T-helper 17 cell (primary cell): ENCODE results near the gene AARS2. TPM values are rescaled to one million over a fixed set of nuclear protein-coding genes. Genes with fewer than 3 reads are reported as not detected.

Experiments used
- ATAC-seq: fragments of 150-1000 bp; cut with Tn5 transposase; 2 replicates; pipeline ENCODE4 v1.10.0; 2021; ENCODE audit warnings: mild to moderate bottlenecking, moderate library complexity
- DNase-seq, 3 donors: peaks; one replicate each; pipeline versions ENCODE4 v3.0.0 to v3.0.0-alpha.2; 2020 to 2021
- H3K9me3 ChIP-seq: one replicate; pipeline ENCODE4 v1.7.0; 2013; ENCODE audit warnings: low read length, mild to moderate bottlenecking; ENCODE audit not compliant: control insufficient read depth, poor library complexity, severe bottlenecking
- H3K27ac Mint-ChIP-seq: one replicate; pipeline ENCODE4 v1.8.0; 2022; ENCODE audit warnings: mild to moderate bottlenecking, moderate library complexity, mixed read lengths
- H3K27me3 Mint-ChIP-seq: one replicate; pipeline ENCODE4 v1.8.0; 2022; ENCODE audit warnings: mixed read lengths
- H3K36me3 Mint-ChIP-seq: one replicate; pipeline ENCODE4 v1.8.0; 2022; ENCODE audit warnings: low read depth, mixed read lengths
- H3K4me1 Mint-ChIP-seq: one replicate; pipeline ENCODE4 v1.8.0; 2022; ENCODE audit warnings: mild to moderate bottlenecking, mixed read lengths
- H3K4me3 Mint-ChIP-seq: one replicate; pipeline ENCODE4 v1.8.0; 2022; ENCODE audit warnings: mild to moderate bottlenecking, moderate library complexity, mixed read lengths
- total RNA-seq, 4 donors: library from RNA in 2 of 4; stranded (reverse) in 2 of 4; gene quantifications; one replicate each; pipeline ENCODE4 v1.2.3 and lab custom pipeline; 2022 to 2026

AARS2 gene
- total RNA-seq, 2 donors from 2014 or later: 13.1 to 14.8 TPM

GRCh38 chr6:44265007-44265721 lies 48.0 kb downstream of the AARS2 start, which contains the start of gene NFKBIE:
Gene NFKBIE, minus strand, starts transcription at chr6:44265551. Its CDS starts 205 bp downstream, at chr6:44265346.
- Mint-ChIP-seq H3K4me3 (peak within 1 kb of the TSS; percentile 98), H3K27me3 (peaks cover 20% of the 10 kb centered on the region), H3K4me1 (peaks cover 45% of the 10 kb centered on the region), H3K27ac (peak within 1 kb of the TSS; percentile 99), H3K36me3 (peaks cover 6% of the 10 kb centered on the region)
- DNase-seq (peak; percentile 94 to 98 (median 97)), ATAC-seq (peak; percentile 79)
- no peaks in the 10 kb centered on the region for H3K9me3 ChIP-seq

GRCh38 chr6:44264154-44265006 lies 48.8 kb downstream of the AARS2 start:
- peak overlapping the region; percentile 99 for H3K27ac Mint-ChIP-seq
- no peaks in the 10 kb centered on the region for H3K9me3 ChIP-seq
- peak in 2 of 3 donors; percentile 30 to 31 for DNase-seq
- H3K27me3 Mint-ChIP-seq: peaks cover 13% of the 10 kb centered on the region
- peak overlapping the region; percentile 98 for H3K4me3 Mint-ChIP-seq
- peak; percentile 18 for ATAC-seq
- H3K4me1 Mint-ChIP-seq: peaks cover 41% of the 10 kb centered on the region
- peaks cover 6% of the 10 kb centered on the region for H3K36me3 Mint-ChIP-seq

GRCh38 chr6:44263354-44264100 lies 49.6 kb downstream of the AARS2 start:
- H3K4me1 Mint-ChIP-seq: peaks cover 43% of the 10 kb centered on the region
- H3K27ac Mint-ChIP-seq: peak overlapping the region; percentile 99
- H3K9me3 ChIP-seq: no peaks in the 10 kb centered on the region
- H3K36me3 Mint-ChIP-seq: peaks cover 6% of the 10 kb centered on the region
- ATAC-seq (peak; percentile 44), DNase-seq (peak in 2 of 3 donors; percentile 44 to 47)
- H3K4me3 Mint-ChIP-seq: peak overlapping the region; percentile 98
- peaks cover 4% of the 10 kb centered on the region for H3K27me3 Mint-ChIP-seq

- no peaks in the 10 kb centered on the region for H3K27me3 Mint-ChIP-seq
- peaks cover 9% of the 10 kb centered on the region for H3K36me3 Mint-ChIP-seq
- H3K4me3 Mint-ChIP-seq: peak overlapping the region; percentile 98
- no peaks in the 10 kb centered on the region for H3K9me3 ChIP-seq
- H3K4me1 Mint-ChIP-seq: peaks cover 47% of the 10 kb centered on the region
- peak overlapping the region; percentile 99 for H3K27ac Mint-ChIP-seq
- DNase-seq (no peak), ATAC-seq (peak; percentile 16)
These were observed 50.4 kb downstream of the AARS2 start for GRCh38 chr6:44262467-44263353.

- Mint-ChIP-seq H3K4me1 (peaks cover 49% of the 10 kb centered on the region), H3K4me3 (peak overlapping the region; percentile 71), H3K36me3 (peaks cover 10% of the 10 kb centered on the region), H3K27ac (peak overlapping the region; percentile 99), H3K27me3 (no peaks in the 10 kb centered on the region)
- ATAC-seq (no peak), DNase-seq (no peak)
- H3K9me3 ChIP-seq: no peaks in the 10 kb centered on the region
These were observed 51.6 kb downstream of the AARS2 start for GRCh38 chr6:44261581-44261980.

GRCh38 chr6:44260451-44261297 lies 52.5 kb downstream of the AARS2 start:
- H3K36me3 Mint-ChIP-seq: peaks cover 10% of the 10 kb centered on the region
- H3K27ac Mint-ChIP-seq: peak overlapping the region; percentile 98
- peaks cover 56% of the 10 kb centered on the region for H3K4me1 Mint-ChIP-seq
- H3K9me3 ChIP-seq: no peaks in the 10 kb centered on the region
- no peak for ATAC-seq
- H3K27me3 Mint-ChIP-seq: no peaks in the 10 kb centered on the region
- no peak for DNase-seq
- peak overlapping the region; percentile 71 for H3K4me3 Mint-ChIP-seq

GRCh38 chr6:44260011-44260410 lies 53.1 kb downstream of the AARS2 start:
- H3K9me3 ChIP-seq: no peaks in the 10 kb centered on the region
- peak overlapping the region; percentile 98 for H3K27ac Mint-ChIP-seq
- DNase-seq: no peak
- peaks cover 61% of the 10 kb centered on the region for H3K4me1 Mint-ChIP-seq
- H3K36me3 Mint-ChIP-seq: peaks cover 10% of the 10 kb centered on the region
- H3K27me3 Mint-ChIP-seq: no peaks in the 10 kb centered on the region
- no peak for ATAC-seq
- H3K4me3 Mint-ChIP-seq: peak overlapping the region; percentile 25

- H3K4me1 Mint-ChIP-seq: peaks cover 62% of the 10 kb centered on the region
These were observed 54.2 kb downstream of the AARS2 start for GRCh38 chr6:44258921-44259320.

GRCh38 chr6:44258325-44258863 lies 54.8 kb downstream of the AARS2 start:
- H3K36me3 Mint-ChIP-seq: peaks cover 13% of the 10 kb centered on the region
- peak overlapping the region; percentile 92 for H3K4me3 Mint-ChIP-seq
- peak overlapping the region; percentile 98 for H3K27ac Mint-ChIP-seq
- no peak for ATAC-seq
- H3K9me3 ChIP-seq: no peaks in the 10 kb centered on the region
- H3K4me1 Mint-ChIP-seq: peaks cover 59% of the 10 kb centered on the region
- DNase-seq: no peak
- H3K27me3 Mint-ChIP-seq: no peaks in the 10 kb centered on the region

More at GRCh38 chr6:44258921-44259320, 54.2 kb downstream of the AARS2 start:
- Mint-ChIP-seq H3K27me3 (no peaks in the 10 kb centered on the region), H3K4me3 (peak overlapping the region; percentile 92), H3K36me3 (peaks cover 13% of the 10 kb centered on the region), H3K27ac (peak overlapping the region; percentile 98)
- no peak for DNase-seq
- no peaks in the 10 kb centered on the region for H3K9me3 ChIP-seq
- ATAC-seq: no peak

GRCh38 chr6:44257753-44258324 lies 55.3 kb downstream of the AARS2 start:
- H3K9me3 ChIP-seq: no peaks in the 10 kb centered on the region
- Mint-ChIP-seq H3K4me1 (peaks cover 58% of the 10 kb centered on the region), H3K4me3 (peak overlapping the region; percentile 92), H3K27me3 (no peaks in the 10 kb centered on the region), H3K27ac (peak overlapping the region; percentile 98), H3K36me3 (peaks cover 13% of the 10 kb centered on the region)
- ATAC-seq: peak; percentile 7
- DNase-seq: no peak
